ENCODE measurements around the gene NEUROG1.

NEUROG1 gene

GRCh38 chr5:135493406-135494180 is 42.2 kb downstream of the NEUROG1 start:
- H3K4me1 ChIP-seq (ENCODE audit: insufficient read depth, low read length) = peaks cover 31% of the 10 kb centered on the region
- H3K27me3 ChIP-seq (ENCODE audit: insufficient read depth, low read length) = peaks cover 66% of the 10 kb centered on the region
- H3K9me3 ChIP-seq (ENCODE audit: low read length) = no peaks in the 10 kb centered on the region
- H3K4me3 ChIP-seq (ENCODE audit: low read length) = no peak overlapping the region
- H2AFZ ChIP-seq (ENCODE audit: low read depth, low read length) = no peak overlapping the region
- no peaks in the 10 kb centered on the region for H3K36me3 ChIP-seq (ENCODE audit: insufficient read depth, low read length)

- Histone ChIP-seq H3K4me1 (ENCODE audit: insufficient read depth, low read length) (peaks cover 37% of the 10 kb centered on the region), H3K9me3 (ENCODE audit: low read length) (no peaks in the 10 kb centered on the region), H3K27me3 (ENCODE audit: insufficient read depth, low read length) (peaks cover 69% of the 10 kb centered on the region), H2AFZ (ENCODE audit: low read depth, low read length) (no peak overlapping the region), H3K36me3 (ENCODE audit: insufficient read depth, low read length) (no peaks in the 10 kb centered on the region), H3K4me3 (ENCODE audit: low read length) (no peak overlapping the region)
Measured at GRCh38 chr5:135492319-135492626, 43.5 kb downstream of the NEUROG1 start.

GRCh38 chr5:135491552-135492318 is 44.0 kb downstream of the NEUROG1 start:
- no peak overlapping the region for H3K4me3 ChIP-seq (ENCODE audit: low read length)
- H3K36me3 ChIP-seq (ENCODE audit: insufficient read depth, low read length) = no peaks in the 10 kb centered on the region
- H2AFZ ChIP-seq (ENCODE audit: low read depth, low read length) = no peak overlapping the region
- H3K9me3 ChIP-seq (ENCODE audit: low read length) = no peaks in the 10 kb centered on the region
- H3K27me3 ChIP-seq (ENCODE audit: insufficient read depth, low read length) = peaks cover 69% of the 10 kb centered on the region
- H3K4me1 ChIP-seq (ENCODE audit: insufficient read depth, low read length) = peaks cover 37% of the 10 kb centered on the region

- H3K4me3 ChIP-seq (ENCODE audit: low read length) = no peak overlapping the region
- H3K36me3 ChIP-seq (ENCODE audit: insufficient read depth, low read length) = no peaks in the 10 kb centered on the region
- peaks cover 37% of the 10 kb centered on the region for H3K4me1 ChIP-seq (ENCODE audit: insufficient read depth, low read length)
- H2AFZ ChIP-seq (ENCODE audit: low read depth, low read length) = no peak overlapping the region
- peaks cover 71% of the 10 kb centered on the region for H3K27me3 ChIP-seq (ENCODE audit: insufficient read depth, low read length)
- H3K9me3 ChIP-seq (ENCODE audit: low read length) = no peaks in the 10 kb centered on the region
Measured at GRCh38 chr5:135491038-135491551, 44.7 kb downstream of the NEUROG1 start.

GRCh38 chr5:135490245-135491037 is 45.3 kb downstream of the NEUROG1 start:
- Histone ChIP-seq H3K9me3 (ENCODE audit: low read length) (no peaks in the 10 kb centered on the region), H3K36me3 (ENCODE audit: insufficient read depth, low read length) (no peaks in the 10 kb centered on the region), H3K27me3 (ENCODE audit: insufficient read depth, low read length) (peaks cover 74% of the 10 kb centered on the region), H3K4me1 (ENCODE audit: insufficient read depth, low read length) (peaks cover 37% of the 10 kb centered on the region), H2AFZ (ENCODE audit: low read depth, low read length) (peak overlapping the region; percentile 42), H3K4me3 (ENCODE audit: low read length) (peak overlapping the region; percentile 39)

GRCh38 chr5:135489466-135490244 is 46.1 kb downstream of the NEUROG1 start:
- Histone ChIP-seq H3K27me3 (ENCODE audit: insufficient read depth, low read length) (peaks cover 67% of the 10 kb centered on the region), H3K9me3 (ENCODE audit: low read length) (no peaks in the 10 kb centered on the region), H3K4me3 (ENCODE audit: low read length) (peak overlapping the region; percentile 39), H2AFZ (ENCODE audit: low read depth, low read length) (peak overlapping the region; percentile 77), H3K4me1 (ENCODE audit: insufficient read depth, low read length) (peaks cover 37% of the 10 kb centered on the region), H3K36me3 (ENCODE audit: insufficient read depth, low read length) (no peaks in the 10 kb centered on the region)

GRCh38 chr5:135488727-135489465 is 46.9 kb downstream of the NEUROG1 start:
- peaks cover 37% of the 10 kb centered on the region for H3K4me1 ChIP-seq (ENCODE audit: insufficient read depth, low read length)
- H3K36me3 ChIP-seq (ENCODE audit: insufficient read depth, low read length) = no peaks in the 10 kb centered on the region
- H3K4me3 ChIP-seq (ENCODE audit: low read length) = peak overlapping the region; percentile 39
- peak overlapping the region; percentile 77 for H2AFZ ChIP-seq (ENCODE audit: low read depth, low read length)
- H3K27me3 ChIP-seq (ENCODE audit: insufficient read depth, low read length) = peaks cover 61% of the 10 kb centered on the region
- no peaks in the 10 kb centered on the region for H3K9me3 ChIP-seq (ENCODE audit: low read length)

- Histone ChIP-seq H2AFZ (ENCODE audit: low read depth, low read length) (no peak overlapping the region), H3K9me3 (ENCODE audit: low read length) (no peaks in the 10 kb centered on the region), H3K4me1 (ENCODE audit: insufficient read depth, low read length) (peaks cover 37% of the 10 kb centered on the region), H3K4me3 (ENCODE audit: low read length) (peak overlapping the region; percentile 39), H3K36me3 (ENCODE audit: insufficient read depth, low read length) (no peaks in the 10 kb centered on the region), H3K27me3 (ENCODE audit: insufficient read depth, low read length) (peaks cover 56% of the 10 kb centered on the region)
Measured at GRCh38 chr5:135487839-135488514, 47.8 kb downstream of the NEUROG1 start.

GRCh38 chr5:135487037-135487395 is 48.7 kb downstream of the NEUROG1 start:
- H3K4me1 ChIP-seq (ENCODE audit: insufficient read depth, low read length) = peaks cover 37% of the 10 kb centered on the region

GRCh38 chr5:135486131-135487036 is 49.4 kb downstream of the NEUROG1 start:
- peaks cover 46% of the 10 kb centered on the region for H3K27me3 ChIP-seq (ENCODE audit: insufficient read depth, low read length)
- H2AFZ ChIP-seq (ENCODE audit: low read depth, low read length) = no peak overlapping the region
- peaks cover 37% of the 10 kb centered on the region for H3K4me1 ChIP-seq (ENCODE audit: insufficient read depth, low read length)

More at GRCh38 chr5:135487037-135487395, 48.7 kb downstream of the NEUROG1 start:
- Histone ChIP-seq H3K4me3 (ENCODE audit: low read length) (no peak overlapping the region), H3K36me3 (ENCODE audit: insufficient read depth, low read length) (no peaks in the 10 kb centered on the region), H3K9me3 (ENCODE audit: low read length) (no peaks in the 10 kb centered on the region), H3K27me3 (ENCODE audit: insufficient read depth, low read length) (peaks cover 53% of the 10 kb centered on the region), H2AFZ (ENCODE audit: low read depth, low read length) (no peak overlapping the region)

GRCh38 chr5:135484674-135485086 is 51.1 kb downstream of the NEUROG1 start:
- Histone ChIP-seq H2AFZ (ENCODE audit: low read depth, low read length) (no peak overlapping the region), H3K36me3 (ENCODE audit: insufficient read depth, low read length) (no peaks in the 10 kb centered on the region), H3K27me3 (ENCODE audit: insufficient read depth, low read length) (peaks cover 36% of the 10 kb centered on the region)

More at GRCh38 chr5:135486131-135487036, 49.4 kb downstream of the NEUROG1 start:
- Histone ChIP-seq H3K9me3 (ENCODE audit: low read length) (no peaks in the 10 kb centered on the region), H3K4me3 (ENCODE audit: low read length) (no peak overlapping the region), H3K36me3 (ENCODE audit: insufficient read depth, low read length) (no peaks in the 10 kb centered on the region)

More at GRCh38 chr5:135484674-135485086, 51.1 kb downstream of the NEUROG1 start:
- no peak overlapping the region for H3K4me3 ChIP-seq (ENCODE audit: low read length)
- H3K4me1 ChIP-seq (ENCODE audit: insufficient read depth, low read length) = peaks cover 21% of the 10 kb centered on the region
- H3K9me3 ChIP-seq (ENCODE audit: low read length) = no peaks in the 10 kb centered on the region
